SK-N-MC (cell line): Measurements from ENCODE around the gene DMRT1.
A peak's percentile ranks its signal among the peaks of the same experiment; 100 is the strongest.
"Not testable (repeated sequence)": the region's sequence is repeated elsewhere in the genome, so short reads cannot be mapped to it uniquely, and the experiment has no call there.

Experiments
- DNase-seq: peaks from one replicate; pipeline ENCODE4 v3.0.0-alpha.2; 2011; ENCODE audit warnings: low read depth, low spot score
- H3K27ac ChIP-seq: fragments of 200-600 bp; sonication (generic); 2 replicates; pipeline ENCODE4 v1.5.1; 2016; ENCODE audit warnings: mixed run types
- H3K36me3 ChIP-seq: fragments of 200-600 bp; sonication (generic); 2 replicates; pipeline ENCODE4 v1.6.1; 2017; ENCODE audit warnings: antibody characterized with exemption, low read length, mixed read lengths; ENCODE audit not compliant: insufficient read depth
- H3K4me3 ChIP-seq: fragments of 200-600 bp; sonication (generic); 2 replicates; pipeline ENCODE4 v1.5.1; 2016
- H3K9ac ChIP-seq: fragments of 200-600 bp; sonication (generic); 2 replicates; pipeline ENCODE4 v1.8.0; 2017; ENCODE audit warnings: mixed run types, mixed read lengths; ENCODE audit not compliant: insufficient read length
- H3K9me3 ChIP-seq: fragments of 200-600 bp; sonication (generic); 2 replicates; pipeline ENCODE4 v1.6.1; 2017; ENCODE audit warnings: low read depth, mild to moderate bottlenecking, antibody characterized with exemption, low read length, moderate library complexity, mixed read lengths
- EZH2 ChIP-seq: fragments of 200-600 bp; sonication (generic); IDR thresholded peaks from one replicate; pipeline ENCODE4 v1.6.1; 2017; ENCODE audit warnings: antibody characterized with exemption
- FOXP2 ChIP-seq: optimal IDR thresholded peaks from 2 replicates; pipeline ENCODE3; 2011; ENCODE audit warnings: mild to moderate bottlenecking, moderate library complexity; ENCODE audit not compliant: insufficient read depth; ENCODE audit errors: extremely low read length, control extremely low read depth
- POLR2AphosphoS5 ChIP-seq: IDR thresholded peaks from 2 replicates; pipeline ENCODE4 v1.6.1; 2012; ENCODE audit warnings: mild to moderate bottlenecking, low read depth, low read length, borderline replicate concordance

The DMRT1 gene

GRCh38 chr9:905906-906305, 64.4 kb downstream of the DMRT1 start:
- Histone ChIP-seq H3K27ac (no peak overlapping the region), H3K36me3 (no peaks in the 10 kb centered on the region), H3K4me3 (no peak overlapping the region), H3K9ac (no peak overlapping the region), H3K9me3 (no peaks in the 10 kb centered on the region)
- DNase-seq = no peak
- TF ChIP-seq POLR2AphosphoS5 (no peak), EZH2 (no peak), FOXP2 (no peak)

GRCh38 chr9:908536-909205, 67.2 kb downstream of the DMRT1 start:
- no peaks in the 10 kb centered on the region for H3K36me3 ChIP-seq
- DNase-seq = no peak
- H3K9ac ChIP-seq = no peak overlapping the region
- H3K4me3 ChIP-seq = no peak overlapping the region
- no peaks in the 10 kb centered on the region for H3K9me3 ChIP-seq
- TF ChIP-seq POLR2AphosphoS5 (no peak), EZH2 (peak; percentile 83)
- H3K27ac ChIP-seq = no peak overlapping the region

GRCh38 chr9:911005-911404, 69.5 kb downstream of the DMRT1 start:
- TF ChIP-seq FOXP2 (no peak), POLR2AphosphoS5 (no peak), EZH2 (no peak)
- no peak overlapping the region for H3K27ac ChIP-seq
- DNase-seq = no peak
- H3K9me3 ChIP-seq = no peaks in the 10 kb centered on the region
- no peaks in the 10 kb centered on the region for H3K36me3 ChIP-seq
- no peak overlapping the region for H3K4me3 ChIP-seq
- no peak overlapping the region for H3K9ac ChIP-seq

- H3K9ac ChIP-seq = no peak overlapping the region
- H3K27ac ChIP-seq = no peak overlapping the region
- H3K9me3 ChIP-seq = no peaks in the 10 kb centered on the region
- TF ChIP-seq POLR2AphosphoS5 (no peak), EZH2 (no peak), FOXP2 (no peak)
- no peak overlapping the region for H3K4me3 ChIP-seq
- DNase-seq = no peak
- H3K36me3 ChIP-seq = no peaks in the 10 kb centered on the region
Measured at GRCh38 chr9:912776-913175, 71.3 kb downstream of the DMRT1 start.

GRCh38 chr9:913526-913925, 72.0 kb downstream of the DMRT1 start:
- not testable (repeated sequence) for H3K36me3 ChIP-seq, DNase-seq, H3K4me3 ChIP-seq, H3K9me3 ChIP-seq, H3K9ac ChIP-seq, H3K27ac ChIP-seq

- DNase-seq = no peak
- H3K4me3 ChIP-seq = no peak overlapping the region
- no peak overlapping the region for H3K27ac ChIP-seq
- no peaks in the 10 kb centered on the region for H3K9me3 ChIP-seq
- TF ChIP-seq POLR2AphosphoS5 (no peak), FOXP2 (no peak), EZH2 (no peak)
- no peaks in the 10 kb centered on the region for H3K36me3 ChIP-seq
- H3K9ac ChIP-seq = no peak overlapping the region
Measured at GRCh38 chr9:917730-918129, 76.2 kb downstream of the DMRT1 start.

GRCh38 chr9:920927-921326, 79.4 kb downstream of the DMRT1 start:
- TF ChIP-seq EZH2 (no peak), FOXP2 (no peak), POLR2AphosphoS5 (no peak)
- Histone ChIP-seq H3K9me3 (no peaks in the 10 kb centered on the region), H3K27ac (no peak overlapping the region)

GRCh38 chr9:922171-922570, 80.7 kb downstream of the DMRT1 start:
- H3K27ac ChIP-seq = no peak overlapping the region
- TF ChIP-seq POLR2AphosphoS5 = no peak
- TF ChIP-seq EZH2 = no peak
- TF ChIP-seq FOXP2 = no peak

More at GRCh38 chr9:920927-921326, 79.4 kb downstream of the DMRT1 start:
- DNase-seq = no peak
- Histone ChIP-seq H3K36me3 (no peaks in the 10 kb centered on the region), H3K9ac (no peak overlapping the region), H3K4me3 (no peak overlapping the region)

GRCh38 chr9:922731-923130, 81.2 kb downstream of the DMRT1 start:
- H3K9me3 ChIP-seq = no peaks in the 10 kb centered on the region
- no peak overlapping the region for H3K9ac ChIP-seq
- H3K36me3 ChIP-seq = no peaks in the 10 kb centered on the region
- H3K27ac ChIP-seq = no peak overlapping the region
- TF ChIP-seq POLR2AphosphoS5 (no peak), FOXP2 (no peak), EZH2 (no peak)
- DNase-seq = no peak
- no peak overlapping the region for H3K4me3 ChIP-seq

More at GRCh38 chr9:922171-922570, 80.7 kb downstream of the DMRT1 start:
- H3K9me3 ChIP-seq = no peaks in the 10 kb centered on the region
- no peak for DNase-seq
- H3K9ac ChIP-seq = no peak overlapping the region
- H3K4me3 ChIP-seq = no peak overlapping the region
- no peaks in the 10 kb centered on the region for H3K36me3 ChIP-seq
